GM12875 (cell line): ENCODE results near the gene TMEM234.

Source experiments
- H3K4me3 ChIP-seq: one replicate; pipeline ENCODE4 v1.5.1; 2011; ENCODE audit warnings: low read depth, low read length, control low read depth
- CTCF ChIP-seq: IDR thresholded peaks from 2 replicates; pipeline ENCODE4 v1.5.1; 2011; ENCODE audit warnings: low read depth, mild to moderate bottlenecking, control low read depth, inconsistent platforms, low read length, moderate library complexity, borderline replicate concordance; ENCODE audit not compliant: insufficient read depth

TMEM234 gene

GRCh38 chr1:32194984-32195383 lies 27.2 kb downstream of the TMEM234 start:
- no peak overlapping the region for H3K4me3 ChIP-seq
- no peak for TF ChIP-seq CTCF

GRCh38 chr1:32192220-32192948 lies 29.8 kb downstream of the TMEM234 start:
- TF ChIP-seq CTCF: no peak
- no peak overlapping the region for H3K4me3 ChIP-seq

DNA sequence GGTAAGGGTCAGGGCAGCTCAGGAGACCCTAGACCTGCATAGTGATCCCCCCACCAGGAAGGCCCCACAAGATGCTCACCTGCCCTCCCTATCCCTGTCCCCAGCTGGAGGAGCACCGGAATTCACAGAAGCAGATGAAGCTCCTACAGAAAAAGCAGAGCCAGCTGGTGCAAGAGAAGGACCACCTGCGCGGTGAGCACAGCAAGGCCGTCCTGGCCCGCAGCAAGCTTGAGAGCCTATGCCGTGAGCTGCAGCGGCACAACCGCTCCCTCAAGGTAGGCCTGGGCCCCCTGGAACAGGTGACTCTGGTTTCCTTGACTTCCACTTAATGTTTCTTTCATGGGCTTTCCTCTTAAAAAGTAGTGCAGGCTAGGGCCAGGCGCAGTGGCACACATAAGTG lies 34.3 kb downstream of the TMEM234 start:
- TF ChIP-seq CTCF: no peak
- H3K4me3 ChIP-seq: no peak overlapping the region

DNA sequence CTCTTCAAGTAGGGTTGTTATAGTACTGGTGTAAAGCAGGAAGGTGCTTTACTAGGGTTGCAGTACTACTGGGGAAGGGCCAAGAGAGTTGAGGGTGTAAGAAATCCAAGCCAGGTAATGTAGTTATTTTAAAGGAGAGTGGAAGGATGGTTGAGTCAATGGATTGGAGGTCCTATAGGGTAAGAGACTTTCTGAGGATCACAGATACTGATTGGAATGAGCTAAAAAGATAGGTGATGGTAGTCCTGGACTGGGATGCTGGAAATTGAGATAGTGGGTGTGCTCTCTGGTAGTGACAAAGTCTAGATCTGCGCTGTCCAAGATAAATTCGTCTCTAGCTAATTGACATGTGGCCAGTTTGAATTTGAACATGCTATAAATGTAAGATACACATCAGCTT lies 35.7 kb downstream of the TMEM234 start:
- no peak for TF ChIP-seq CTCF
- no peak overlapping the region for H3K4me3 ChIP-seq

DNA sequence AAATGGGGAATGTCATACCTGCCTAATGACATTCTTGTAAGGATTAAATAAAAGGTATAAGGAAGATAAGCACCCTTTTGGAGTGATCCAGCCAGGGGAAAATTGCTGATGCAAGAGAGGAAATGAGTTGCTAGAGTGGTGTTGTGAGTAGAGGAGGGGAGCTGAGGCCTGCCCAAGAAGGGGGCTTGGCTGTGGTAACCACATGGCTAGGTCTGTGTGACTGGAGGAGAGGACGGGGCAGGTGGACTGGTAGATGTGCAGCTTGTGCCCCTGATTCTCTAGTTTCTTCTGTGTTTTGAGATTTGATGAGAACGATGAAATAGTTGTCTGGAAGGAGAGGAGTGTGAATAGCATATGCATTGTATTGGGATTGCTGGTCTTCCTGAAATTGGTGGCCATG lies 36.1 kb downstream of the TMEM234 start:
- no peak for TF ChIP-seq CTCF
- H3K4me3 ChIP-seq: no peak overlapping the region

- TF ChIP-seq CTCF: no peak
- no peak overlapping the region for H3K4me3 ChIP-seq
Observed at GRCh38 chr1:32184650-32185049, 37.5 kb downstream of the TMEM234 start.

GRCh38 chr1:32182060-32182459 lies 40.1 kb downstream of the TMEM234 start:
- TF ChIP-seq CTCF: no peak

More at GRCh38 chr1:32182060-32182459, 40.1 kb downstream of the TMEM234 start:
- no peak overlapping the region for H3K4me3 ChIP-seq
